T-helper 1 cell (primary cell): ENCODE results near the gene KIAA0319L.

Experiments
- DNase-seq, 5 donors: peaks; one replicate each; pipeline ENCODE4 v3.0.0-alpha.2; 2012 to 2020

Gene KIAA0319L

GRCh38 chr1:35561972-35562680, 4.9 kb upstream of the KIAA0319L start:
- no peak for DNase-seq

GRCh38 chr1:35561297-35561971, 4.2 kb upstream of the KIAA0319L start:
- no peak for DNase-seq

- DNase-seq = no peak
Observed at GRCh38 chr1:35560256-35561225, 3.3 kb upstream of the KIAA0319L start.

- DNase-seq = peak in 1 of 5 donors; percentile 32
Observed at GRCh38 chr1:35559317-35559944, 2.2 kb upstream of the KIAA0319L start.

DNA sequence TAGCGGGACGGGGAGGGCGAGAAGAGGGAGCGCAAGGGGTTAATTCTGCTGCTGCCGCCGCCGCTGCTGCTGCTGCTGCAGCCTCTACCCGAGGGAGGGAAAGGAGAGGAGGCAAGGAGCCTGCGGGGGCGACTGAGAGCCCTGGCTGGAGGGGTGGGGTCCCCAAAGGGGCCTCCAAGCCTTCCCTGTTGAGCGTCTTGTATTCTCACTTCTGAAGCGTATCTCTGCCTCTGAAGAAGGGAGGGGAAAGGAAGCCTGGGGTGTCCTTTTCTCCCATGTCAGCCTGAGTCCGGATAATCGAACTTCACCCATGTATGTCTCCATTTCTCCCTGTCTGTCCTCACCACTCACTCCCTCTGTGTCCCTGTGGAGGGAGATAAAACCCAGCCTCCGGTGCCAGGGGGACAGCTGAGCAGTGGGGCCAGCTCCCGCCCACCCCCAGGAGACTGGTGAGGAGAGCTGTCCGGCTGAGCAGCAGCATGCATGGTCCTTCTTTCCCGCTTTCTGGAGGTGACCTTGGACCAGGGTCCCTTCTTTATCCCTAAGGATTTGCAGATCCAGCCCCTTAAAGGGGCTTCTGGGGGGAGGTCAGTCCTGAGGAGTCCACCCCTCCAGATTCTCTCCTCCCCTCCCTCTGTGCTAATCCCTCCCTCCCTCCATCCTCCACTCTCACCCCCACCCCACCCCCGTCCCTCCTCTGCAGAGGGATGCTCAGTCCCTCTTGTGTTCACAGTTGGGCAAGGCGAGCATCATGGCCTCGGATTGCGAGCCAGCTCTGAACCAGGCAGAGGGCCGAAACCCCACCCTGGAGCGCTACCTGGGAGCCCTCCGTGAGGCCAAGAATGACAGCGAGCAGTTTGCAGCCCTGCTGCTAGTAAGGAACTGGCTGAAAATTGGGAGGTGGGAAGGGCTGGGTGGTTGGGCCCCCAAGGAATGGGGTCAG, 1.4 kb upstream of the KIAA0319L start:
- DNase-seq = peak in 2 of 5 donors; percentile 15 to 27

GRCh38 chr1:35557611-35558373, 589 bp upstream of the KIAA0319L start, which contains the start of gene NCDN:
Gene NCDN (plus strand): TSS chr1:35557799. CDS start chr1:35558191, 392 bp downstream.
- peak; percentile 90 to 97 (median 94) for DNase-seq

GRCh38 chr1:35556484-35557117, 602 bp downstream of the KIAA0319L start:
- no peak for DNase-seq

DNA sequence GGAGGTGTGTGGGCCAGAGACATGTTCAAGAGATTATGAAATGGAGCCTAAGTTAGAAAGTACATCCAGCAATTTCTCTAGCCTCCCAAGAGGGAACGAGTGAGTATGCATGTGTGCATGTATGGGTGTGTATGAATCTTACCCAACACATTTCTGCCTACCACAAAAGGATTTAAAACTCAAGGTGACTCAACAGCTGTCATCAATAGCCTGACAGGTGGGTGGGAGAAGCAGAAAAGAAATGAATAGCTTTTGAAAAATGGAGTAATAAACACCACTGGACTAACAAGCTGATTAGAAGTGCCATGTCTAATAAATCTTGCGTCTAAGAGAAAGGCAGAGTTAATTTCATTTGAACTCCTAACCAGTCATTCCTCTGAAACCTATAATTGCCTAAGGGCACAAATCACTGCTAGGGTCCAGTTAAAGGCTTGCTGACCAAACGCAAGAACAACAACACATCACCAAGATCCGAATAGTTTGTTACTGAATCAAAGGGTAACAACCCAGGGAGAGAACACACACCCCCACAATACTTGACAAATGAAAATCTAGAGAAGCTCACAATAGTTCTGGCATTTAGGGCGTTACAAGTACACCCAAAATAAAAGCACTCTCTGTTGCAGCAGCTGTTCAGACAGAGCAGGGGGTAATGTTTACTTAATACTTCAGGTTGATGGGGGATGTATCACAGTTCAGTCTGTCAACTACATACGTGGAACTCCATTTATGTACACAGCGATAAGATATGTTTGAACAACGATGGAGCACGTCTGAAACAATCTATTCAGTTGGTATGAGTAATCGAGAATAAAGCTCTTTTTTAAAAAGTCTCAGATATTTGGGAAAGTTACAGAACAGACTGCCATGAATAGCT, 1.4 kb downstream of the KIAA0319L start:
- no peak for DNase-seq

DNA sequence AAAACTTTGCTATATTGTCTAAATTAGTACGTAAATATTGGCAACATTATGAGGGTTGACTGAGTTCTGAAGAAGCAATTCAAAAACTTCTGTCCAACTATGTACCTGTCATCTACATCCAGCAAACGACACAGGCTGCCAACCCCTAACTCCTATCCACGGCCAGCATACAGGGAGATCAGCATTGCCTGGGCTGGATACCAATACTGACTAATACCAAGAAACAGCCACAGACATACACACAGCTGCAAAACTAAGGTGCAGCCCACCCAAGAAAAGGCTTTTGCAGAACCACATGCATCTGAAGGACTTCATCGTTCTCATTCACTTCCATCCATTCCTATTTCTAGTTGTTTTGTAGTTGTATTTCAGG, 2.0 kb downstream of the KIAA0319L start:
- DNase-seq = no peak

GRCh38 chr1:35554266-35555211, 2.7 kb downstream of the KIAA0319L start:
- DNase-seq = no peak

DNA sequence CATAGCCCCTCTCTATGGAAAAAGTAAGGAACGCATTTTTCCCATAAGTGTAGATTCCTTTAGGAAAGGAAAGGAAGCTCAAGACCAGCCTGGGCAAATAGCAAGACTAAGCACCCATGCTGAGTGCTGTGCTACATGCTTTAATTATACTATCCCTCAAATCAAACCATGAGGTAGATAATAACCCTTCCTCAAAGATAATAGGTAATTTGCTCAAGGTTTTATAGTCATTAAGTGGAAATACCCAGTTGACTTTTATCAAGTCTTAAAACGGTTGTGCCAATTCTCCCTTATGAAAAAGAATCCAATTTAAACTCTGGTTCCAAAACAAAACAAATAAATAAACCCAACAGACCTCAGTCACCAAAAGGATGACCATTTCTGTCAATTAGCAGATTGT, 3.4 kb downstream of the KIAA0319L start:
- DNase-seq = no peak

GRCh38 chr1:35546614-35547013, 10.6 kb downstream of the KIAA0319L start:
- no peak for DNase-seq

GRCh38 chr1:35544976-35545375, 12.2 kb downstream of the KIAA0319L start:
- peak in 3 of 5 donors; percentile 43 to 61 (median 44) for DNase-seq

GRCh38 chr1:35539824-35540261, 17.4 kb downstream of the KIAA0319L start:
- DNase-seq = peak in 1 of 5 donors; percentile 34

- DNase-seq = peak in 2 of 5 donors; percentile 22 to 66
Observed at GRCh38 chr1:35539073-35539823, 18.0 kb downstream of the KIAA0319L start.

- no peak for DNase-seq
Observed at GRCh38 chr1:35537806-35538205, 19.4 kb downstream of the KIAA0319L start.
